SK-N-SH treated with all-trans-retinoic acid at 6 μM for 48 hours (cell line): ENCODE measurements around the gene UST.

Source experiments
- ARNTL ChIP-seq: fragments of 450-650 bp; formaldehyde crosslinking; IDR thresholded peaks from 2 replicates; pipeline ENCODE4 v1.5.0; 2020; ENCODE audit warnings: low read depth, mild to moderate bottlenecking, moderate library complexity, borderline replicate concordance
- BACH2 ChIP-seq: fragments of 250-450 bp; sonication (Bioruptor Pico); IDR thresholded peaks from 2 replicates; pipeline ENCODE4 v1.9.0; 2021; ENCODE audit warnings: mild to moderate bottlenecking, borderline replicate concordance
- CSDC2 ChIP-seq: fragments of 250-450 bp; sonication (Bioruptor Pico); IDR thresholded peaks from 2 replicates; pipeline ENCODE4 v1.5.0; 2020; ENCODE audit warnings: mild to moderate bottlenecking, moderate library complexity
- GLIS3 ChIP-seq: fragments of 250-450 bp; sonication (Bioruptor Pico); IDR thresholded peaks from 2 replicates; pipeline ENCODE4 v1.5.0; 2020; ENCODE audit warnings: mild to moderate bottlenecking, moderate library complexity
- OSR1 ChIP-seq: fragments of 250-450 bp; sonication (Bioruptor Pico); IDR thresholded peaks from 2 replicates; pipeline ENCODE4 v1.8.0; 2022; ENCODE audit warnings: moderate library complexity, mild to moderate bottlenecking, inconsistent platforms
- RARB ChIP-seq: fragments of 250-450 bp; sonication (Bioruptor Pico); IDR thresholded peaks from 2 replicates; pipeline ENCODE4 v1.8.0; 2021; ENCODE audit warnings: mild to moderate bottlenecking, moderate library complexity
- SNAI2 ChIP-seq: fragments of 250-450 bp; sonication (Bioruptor Pico); IDR thresholded peaks from 2 replicates; pipeline ENCODE4 v1.5.0; 2020; ENCODE audit warnings: mild to moderate bottlenecking, moderate library complexity
- ZFP3 ChIP-seq: fragments of 250-450 bp; sonication (Bioruptor Pico); IDR thresholded peaks from 2 replicates; pipeline ENCODE4 v1.5.0; 2020; ENCODE audit warnings: mild to moderate bottlenecking, moderate library complexity
- TF ChIP-seq, protein P1 (sequence below): fragments of 250-450 bp; sonication (Bioruptor Pico); IDR thresholded peaks from 2 replicates; pipeline ENCODE4 v1.8.0; 2021; ENCODE audit warnings: low read depth, mild to moderate bottlenecking, moderate library complexity, borderline replicate concordance
- TF ChIP-seq, protein P2 (sequence below): fragments of 250-450 bp; sonication (Bioruptor Pico); IDR thresholded peaks from 2 replicates; pipeline ENCODE4 v1.8.0; 2020; ENCODE audit warnings: mild to moderate bottlenecking, moderate library complexity, borderline replicate concordance
- TF ChIP-seq, protein P3 (sequence below): fragments of 250-450 bp; sonication (Bioruptor Pico); IDR thresholded peaks from 2 replicates; pipeline ENCODE4 v1.5.0; 2020; ENCODE audit warnings: mild to moderate bottlenecking, moderate library complexity
- TF ChIP-seq, protein P4 (sequence below): fragments of 250-450 bp; sonication (Bioruptor Pico); IDR thresholded peaks from 2 replicates; pipeline ENCODE4 v1.5.1; 2021; ENCODE audit warnings: mild to moderate bottlenecking, moderate library complexity
- TF ChIP-seq, protein P5 (sequence below): fragments of 250-450 bp; sonication (Bioruptor Pico); IDR thresholded peaks from 2 replicates; pipeline ENCODE4 v1.5.1; 2020; ENCODE audit warnings: low read depth, mild to moderate bottlenecking, moderate library complexity

GRCh38 chr6:148890652-148891404, 144.0 kb downstream of the UST start:
- TF ChIP-seq ZFP3 (CRISPR knock-in tag), result no peak
- no peak for TF ChIP-seq RARB (CRISPR knock-in tag)
- TF ChIP-seq, protein P1, sequence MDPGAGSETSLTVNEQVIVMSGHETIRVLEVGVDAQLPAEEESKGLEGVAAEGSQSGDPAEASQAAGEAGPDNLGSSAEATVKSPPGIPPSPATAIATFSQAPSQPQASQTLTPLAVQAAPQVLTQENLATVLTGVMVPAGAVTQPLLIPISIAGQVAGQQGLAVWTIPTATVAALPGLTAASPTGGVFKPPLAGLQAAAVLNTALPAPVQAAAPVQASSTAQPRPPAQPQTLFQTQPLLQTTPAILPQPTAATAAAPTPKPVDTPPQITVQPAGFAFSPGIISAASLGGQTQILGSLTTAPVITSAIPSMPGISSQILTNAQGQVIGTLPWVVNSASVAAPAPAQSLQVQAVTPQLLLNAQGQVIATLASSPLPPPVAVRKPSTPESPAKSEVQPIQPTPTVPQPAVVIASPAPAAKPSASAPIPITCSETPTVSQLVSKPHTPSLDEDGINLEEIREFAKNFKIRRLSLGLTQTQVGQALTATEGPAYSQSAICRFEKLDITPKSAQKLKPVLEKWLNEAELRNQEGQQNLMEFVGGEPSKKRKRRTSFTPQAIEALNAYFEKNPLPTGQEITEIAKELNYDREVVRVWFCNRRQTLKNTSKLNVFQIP, result no peak
- no peak for TF ChIP-seq SNAI2 (CRISPR knock-in tag)
- no peak for TF ChIP-seq GLIS3 (CRISPR knock-in tag)
- no peak for TF ChIP-seq OSR1
- TF ChIP-seq, protein P2, sequence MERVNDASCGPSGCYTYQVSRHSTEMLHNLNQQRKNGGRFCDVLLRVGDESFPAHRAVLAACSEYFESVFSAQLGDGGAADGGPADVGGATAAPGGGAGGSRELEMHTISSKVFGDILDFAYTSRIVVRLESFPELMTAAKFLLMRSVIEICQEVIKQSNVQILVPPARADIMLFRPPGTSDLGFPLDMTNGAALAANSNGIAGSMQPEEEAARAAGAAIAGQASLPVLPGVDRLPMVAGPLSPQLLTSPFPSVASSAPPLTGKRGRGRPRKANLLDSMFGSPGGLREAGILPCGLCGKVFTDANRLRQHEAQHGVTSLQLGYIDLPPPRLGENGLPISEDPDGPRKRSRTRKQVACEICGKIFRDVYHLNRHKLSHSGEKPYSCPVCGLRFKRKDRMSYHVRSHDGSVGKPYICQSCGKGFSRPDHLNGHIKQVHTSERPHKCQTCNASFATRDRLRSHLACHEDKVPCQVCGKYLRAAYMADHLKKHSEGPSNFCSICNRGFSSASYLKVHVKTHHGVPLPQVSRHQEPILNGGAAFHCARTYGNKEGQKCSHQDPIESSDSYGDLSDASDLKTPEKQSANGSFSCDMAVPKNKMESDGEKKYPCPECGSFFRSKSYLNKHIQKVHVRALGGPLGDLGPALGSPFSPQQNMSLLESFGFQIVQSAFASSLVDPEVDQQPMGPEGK (CRISPR knock-in tag), result no peak
- TF ChIP-seq, protein P3, sequence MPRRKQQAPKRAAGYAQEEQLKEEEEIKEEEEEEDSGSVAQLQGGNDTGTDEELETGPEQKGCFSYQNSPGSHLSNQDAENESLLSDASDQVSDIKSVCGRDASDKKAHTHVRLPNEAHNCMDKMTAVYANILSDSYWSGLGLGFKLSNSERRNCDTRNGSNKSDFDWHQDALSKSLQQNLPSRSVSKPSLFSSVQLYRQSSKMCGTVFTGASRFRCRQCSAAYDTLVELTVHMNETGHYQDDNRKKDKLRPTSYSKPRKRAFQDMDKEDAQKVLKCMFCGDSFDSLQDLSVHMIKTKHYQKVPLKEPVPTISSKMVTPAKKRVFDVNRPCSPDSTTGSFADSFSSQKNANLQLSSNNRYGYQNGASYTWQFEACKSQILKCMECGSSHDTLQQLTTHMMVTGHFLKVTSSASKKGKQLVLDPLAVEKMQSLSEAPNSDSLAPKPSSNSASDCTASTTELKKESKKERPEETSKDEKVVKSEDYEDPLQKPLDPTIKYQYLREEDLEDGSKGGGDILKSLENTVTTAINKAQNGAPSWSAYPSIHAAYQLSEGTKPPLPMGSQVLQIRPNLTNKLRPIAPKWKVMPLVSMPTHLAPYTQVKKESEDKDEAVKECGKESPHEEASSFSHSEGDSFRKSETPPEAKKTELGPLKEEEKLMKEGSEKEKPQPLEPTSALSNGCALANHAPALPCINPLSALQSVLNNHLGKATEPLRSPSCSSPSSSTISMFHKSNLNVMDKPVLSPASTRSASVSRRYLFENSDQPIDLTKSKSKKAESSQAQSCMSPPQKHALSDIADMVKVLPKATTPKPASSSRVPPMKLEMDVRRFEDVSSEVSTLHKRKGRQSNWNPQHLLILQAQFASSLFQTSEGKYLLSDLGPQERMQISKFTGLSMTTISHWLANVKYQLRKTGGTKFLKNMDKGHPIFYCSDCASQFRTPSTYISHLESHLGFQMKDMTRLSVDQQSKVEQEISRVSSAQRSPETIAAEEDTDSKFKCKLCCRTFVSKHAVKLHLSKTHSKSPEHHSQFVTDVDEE, result no peak
- TF ChIP-seq, protein P4, sequence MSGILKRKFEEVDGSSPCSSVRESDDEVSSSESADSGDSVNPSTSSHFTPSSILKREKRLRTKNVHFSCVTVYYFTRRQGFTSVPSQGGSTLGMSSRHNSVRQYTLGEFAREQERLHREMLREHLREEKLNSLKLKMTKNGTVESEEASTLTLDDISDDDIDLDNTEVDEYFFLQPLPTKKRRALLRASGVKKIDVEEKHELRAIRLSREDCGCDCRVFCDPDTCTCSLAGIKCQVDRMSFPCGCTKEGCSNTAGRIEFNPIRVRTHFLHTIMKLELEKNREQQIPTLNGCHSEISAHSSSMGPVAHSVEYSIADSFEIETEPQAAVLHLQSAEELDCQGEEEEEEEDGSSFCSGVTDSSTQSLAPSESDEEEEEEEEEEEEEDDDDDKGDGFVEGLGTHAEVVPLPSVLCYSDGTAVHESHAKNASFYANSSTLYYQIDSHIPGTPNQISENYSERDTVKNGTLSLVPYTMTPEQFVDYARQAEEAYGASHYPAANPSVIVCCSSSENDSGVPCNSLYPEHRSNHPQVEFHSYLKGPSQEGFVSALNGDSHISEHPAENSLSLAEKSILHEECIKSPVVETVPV, result no peak
- TF ChIP-seq, protein P5, sequence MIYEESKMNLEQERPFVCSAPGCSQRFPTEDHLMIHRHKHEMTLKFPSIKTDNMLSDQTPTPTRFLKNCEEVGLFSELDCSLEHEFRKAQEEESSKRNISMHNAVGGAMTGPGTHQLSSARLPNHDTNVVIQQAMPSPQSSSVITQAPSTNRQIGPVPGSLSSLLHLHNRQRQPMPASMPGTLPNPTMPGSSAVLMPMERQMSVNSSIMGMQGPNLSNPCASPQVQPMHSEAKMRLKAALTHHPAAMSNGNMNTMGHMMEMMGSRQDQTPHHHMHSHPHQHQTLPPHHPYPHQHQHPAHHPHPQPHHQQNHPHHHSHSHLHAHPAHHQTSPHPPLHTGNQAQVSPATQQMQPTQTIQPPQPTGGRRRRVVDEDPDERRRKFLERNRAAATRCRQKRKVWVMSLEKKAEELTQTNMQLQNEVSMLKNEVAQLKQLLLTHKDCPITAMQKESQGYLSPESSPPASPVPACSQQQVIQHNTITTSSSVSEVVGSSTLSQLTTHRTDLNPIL (CRISPR knock-in tag), result no peak
- no peak for TF ChIP-seq ARNTL (CRISPR knock-in tag)
- TF ChIP-seq CSDC2 (CRISPR knock-in tag), result no peak
- no peak for TF ChIP-seq BACH2 (CRISPR knock-in tag)
